GM18508 (cell line): ENCODE data around the gene PLEKHB2.
"Not testable (repeated sequence)": the region's sequence is repeated elsewhere in the genome, so short reads cannot be mapped to it uniquely, and the experiment has no call there.

Experiments
- ATAC-seq: cut with Tn5 transposase; IDR thresholded peaks from one replicate; pipeline ENCODE4 v1.9.1; 2021; ENCODE audit warnings: moderate number of reproducible peaks; ENCODE audit not compliant: insufficient read depth, unreplicated experiment

Gene PLEKHB2

GRCh38 chr2:131193421-131193820 is 88.3 kb downstream of the PLEKHB2 start:
- not testable (repeated sequence) for ATAC-seq

- not testable (repeated sequence) for ATAC-seq
These were observed 91.0 kb downstream of the PLEKHB2 start for GRCh38 chr2:131196186-131196585.
